HG03135 (cell line): ENCODE results near the gene SEMA5A.

ENCODE experiments used
- ATAC-seq: cut with Tn5 transposase; IDR thresholded peaks from one replicate; pipeline ENCODE4 v1.9.1; 2021; ENCODE audit warnings: mild to moderate bottlenecking, moderate library complexity; ENCODE audit not compliant: unreplicated experiment

Gene SEMA5A, protein sequence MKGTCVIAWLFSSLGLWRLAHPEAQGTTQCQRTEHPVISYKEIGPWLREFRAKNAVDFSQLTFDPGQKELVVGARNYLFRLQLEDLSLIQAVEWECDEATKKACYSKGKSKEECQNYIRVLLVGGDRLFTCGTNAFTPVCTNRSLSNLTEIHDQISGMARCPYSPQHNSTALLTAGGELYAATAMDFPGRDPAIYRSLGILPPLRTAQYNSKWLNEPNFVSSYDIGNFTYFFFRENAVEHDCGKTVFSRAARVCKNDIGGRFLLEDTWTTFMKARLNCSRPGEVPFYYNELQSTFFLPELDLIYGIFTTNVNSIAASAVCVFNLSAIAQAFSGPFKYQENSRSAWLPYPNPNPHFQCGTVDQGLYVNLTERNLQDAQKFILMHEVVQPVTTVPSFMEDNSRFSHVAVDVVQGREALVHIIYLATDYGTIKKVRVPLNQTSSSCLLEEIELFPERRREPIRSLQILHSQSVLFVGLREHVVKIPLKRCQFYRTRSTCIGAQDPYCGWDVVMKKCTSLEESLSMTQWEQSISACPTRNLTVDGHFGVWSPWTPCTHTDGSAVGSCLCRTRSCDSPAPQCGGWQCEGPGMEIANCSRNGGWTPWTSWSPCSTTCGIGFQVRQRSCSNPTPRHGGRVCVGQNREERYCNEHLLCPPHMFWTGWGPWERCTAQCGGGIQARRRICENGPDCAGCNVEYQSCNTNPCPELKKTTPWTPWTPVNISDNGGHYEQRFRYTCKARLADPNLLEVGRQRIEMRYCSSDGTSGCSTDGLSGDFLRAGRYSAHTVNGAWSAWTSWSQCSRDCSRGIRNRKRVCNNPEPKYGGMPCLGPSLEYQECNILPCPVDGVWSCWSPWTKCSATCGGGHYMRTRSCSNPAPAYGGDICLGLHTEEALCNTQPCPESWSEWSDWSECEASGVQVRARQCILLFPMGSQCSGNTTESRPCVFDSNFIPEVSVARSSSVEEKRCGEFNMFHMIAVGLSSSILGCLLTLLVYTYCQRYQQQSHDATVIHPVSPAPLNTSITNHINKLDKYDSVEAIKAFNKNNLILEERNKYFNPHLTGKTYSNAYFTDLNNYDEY

GRCh38 chr5:9545992-9546851 is at the start of gene SEMA5A:
SEMA5A (minus strand) TSS chr5:9546075; CDS start chr5:9379946, 166,129 bp downstream.
- ATAC-seq, result no peak

GRCh38 chr5:9594913-9595312 is 49.0 kb upstream of the SEMA5A start:
- no peak for ATAC-seq

DNA sequence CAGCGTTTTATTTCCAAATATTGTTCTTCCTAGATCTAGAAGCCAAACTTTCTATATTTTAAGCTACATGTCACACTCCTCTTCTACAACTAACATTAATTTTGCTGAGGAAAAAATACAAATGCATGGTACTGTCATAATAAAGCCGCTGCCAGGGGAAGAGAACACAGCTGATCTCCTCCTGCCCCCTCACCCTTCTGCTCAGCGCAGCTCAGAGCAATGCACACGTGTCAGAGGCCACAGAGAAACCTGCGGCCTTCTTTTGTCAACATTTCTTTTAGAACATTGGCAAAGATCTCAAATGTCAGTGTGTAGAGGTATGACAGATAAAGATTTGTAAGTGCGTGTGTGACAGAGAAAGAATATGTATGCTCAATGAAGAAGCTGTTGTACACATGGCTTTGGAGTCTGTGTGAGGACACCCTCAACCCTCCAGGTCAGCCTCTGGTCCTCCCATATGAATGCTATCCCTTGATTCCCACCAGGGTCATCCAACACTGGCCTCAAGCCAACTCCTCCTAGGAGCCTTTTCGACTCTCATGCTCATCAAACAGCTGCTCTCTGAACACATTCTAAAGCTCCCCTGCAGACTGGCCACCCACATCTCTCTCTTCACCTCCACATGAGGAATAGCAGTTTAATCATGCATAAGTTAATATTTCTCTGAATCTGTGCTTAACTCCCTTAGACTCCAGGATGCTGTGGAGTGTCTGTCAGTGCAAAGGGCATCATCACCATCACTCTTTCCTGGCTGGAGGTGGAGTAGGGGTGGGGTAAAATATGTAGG is 43.4 kb upstream of the SEMA5A start:
- ATAC-seq, result no peak

DNA sequence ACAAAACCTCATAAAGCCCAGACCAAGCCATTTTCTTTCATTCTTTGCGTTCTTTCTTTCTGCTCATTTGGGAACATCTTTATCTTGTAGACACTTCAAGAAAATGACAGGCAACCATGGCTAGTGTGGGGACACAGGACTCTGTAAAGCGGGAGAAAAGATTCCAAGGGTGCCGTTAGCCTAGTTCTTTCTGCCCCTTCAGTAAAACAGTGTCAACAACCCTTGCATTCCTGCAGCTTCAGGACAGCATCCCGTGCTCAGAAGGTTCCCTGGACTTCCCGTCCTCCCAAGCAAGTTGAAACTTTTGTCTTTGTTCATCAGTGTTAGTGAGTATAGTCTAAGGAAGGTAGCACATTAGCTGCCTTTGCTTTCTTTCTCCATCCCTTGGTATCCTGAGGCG is 42.4 kb upstream of the SEMA5A start:
- ATAC-seq, result no peak

- ATAC-seq, result no peak
Measured at GRCh38 chr5:9587135-9587534, 41.3 kb upstream of the SEMA5A start.

GRCh38 chr5:9582406-9582805 is 36.5 kb upstream of the SEMA5A start:
- ATAC-seq, result no peak

DNA sequence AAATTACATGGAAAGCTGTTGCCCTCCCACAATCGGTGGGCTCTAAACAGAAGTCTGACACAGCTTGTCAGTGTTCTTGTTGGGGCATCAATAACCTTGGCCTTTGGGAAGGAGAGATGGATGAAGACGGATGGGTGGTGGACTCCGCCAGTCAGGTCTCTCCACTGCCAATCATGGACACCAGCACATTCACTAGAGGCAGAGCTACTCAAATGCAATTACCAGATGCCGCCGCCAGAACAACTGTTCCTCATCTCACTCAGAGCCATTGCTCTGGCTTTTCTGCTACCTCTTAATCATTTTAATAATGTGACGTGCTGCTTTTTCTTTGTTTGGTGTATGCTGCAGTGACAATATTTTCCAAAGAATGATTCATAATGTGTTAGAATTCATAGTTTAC is 27.9 kb upstream of the SEMA5A start:
- ATAC-seq, result no peak

GRCh38 chr5:9572246-9572645 is 26.4 kb upstream of the SEMA5A start:
- ATAC-seq, result no peak

DNA sequence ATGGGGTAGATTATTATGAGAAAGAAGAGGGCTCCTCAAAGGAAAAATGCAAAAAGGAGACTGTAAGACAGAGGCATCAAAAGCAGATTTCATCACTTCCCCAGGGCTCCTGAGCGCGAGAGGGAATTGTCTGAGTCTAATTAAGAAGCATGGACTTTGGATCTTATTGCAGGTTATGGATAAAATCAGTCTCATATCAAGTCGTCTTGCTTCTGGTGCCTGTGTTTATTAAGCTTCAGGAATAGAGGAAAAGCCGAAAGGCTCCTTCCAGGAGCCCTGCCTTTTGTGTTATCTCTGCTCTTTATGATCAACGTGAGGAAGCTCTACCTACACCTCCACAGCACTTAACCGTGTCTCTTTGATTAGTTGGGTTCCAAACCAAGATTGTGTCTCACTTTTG is 25.0 kb upstream of the SEMA5A start:
- ATAC-seq, result no peak

GRCh38 chr5:9567039-9567438 is 21.2 kb upstream of the SEMA5A start:
- no peak for ATAC-seq

DNA sequence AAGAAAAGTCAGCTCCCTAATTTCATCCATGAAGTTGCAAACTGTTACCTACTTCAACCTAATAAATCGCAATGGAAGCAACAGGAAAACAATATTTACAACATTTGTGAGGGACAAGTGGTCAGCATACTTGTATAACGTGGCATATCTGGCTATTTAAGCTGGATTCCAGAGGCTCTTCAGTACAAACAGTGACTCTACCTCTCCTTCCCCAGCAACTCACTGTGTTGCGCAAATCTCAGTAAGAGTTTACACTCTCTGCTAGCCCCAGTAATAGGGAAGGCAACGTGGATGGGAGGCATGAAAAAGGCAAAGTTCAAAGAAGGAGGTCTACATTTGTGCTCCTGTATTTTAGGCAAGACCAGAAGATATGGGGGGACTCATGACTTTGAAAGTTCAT is 18.9 kb upstream of the SEMA5A start:
- no peak for ATAC-seq

- ATAC-seq, result no peak
Measured at GRCh38 chr5:9562141-9562540, 16.3 kb upstream of the SEMA5A start.

DNA sequence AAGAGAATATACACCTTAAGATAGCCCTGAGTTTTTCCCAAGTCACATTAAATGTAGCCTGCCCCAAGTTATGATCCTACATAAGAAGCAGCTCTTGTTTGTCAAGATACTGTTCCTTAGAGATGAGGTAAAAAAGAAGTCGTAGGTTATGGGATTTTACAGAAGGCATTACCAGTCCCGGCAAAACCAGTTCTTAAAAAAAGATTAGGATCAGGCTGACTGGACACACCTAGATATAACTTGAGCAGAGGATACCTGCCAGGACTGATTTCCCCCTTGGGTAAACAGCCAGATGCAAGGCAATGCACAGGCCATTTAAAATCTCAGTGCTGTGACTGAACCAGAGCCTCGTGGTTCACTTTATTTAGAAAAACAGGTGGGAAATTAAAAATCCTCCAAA is 14.1 kb upstream of the SEMA5A start:
- ATAC-seq, result no peak

GRCh38 chr5:9558319-9558965 is 12.6 kb upstream of the SEMA5A start:
- no peak for ATAC-seq

DNA sequence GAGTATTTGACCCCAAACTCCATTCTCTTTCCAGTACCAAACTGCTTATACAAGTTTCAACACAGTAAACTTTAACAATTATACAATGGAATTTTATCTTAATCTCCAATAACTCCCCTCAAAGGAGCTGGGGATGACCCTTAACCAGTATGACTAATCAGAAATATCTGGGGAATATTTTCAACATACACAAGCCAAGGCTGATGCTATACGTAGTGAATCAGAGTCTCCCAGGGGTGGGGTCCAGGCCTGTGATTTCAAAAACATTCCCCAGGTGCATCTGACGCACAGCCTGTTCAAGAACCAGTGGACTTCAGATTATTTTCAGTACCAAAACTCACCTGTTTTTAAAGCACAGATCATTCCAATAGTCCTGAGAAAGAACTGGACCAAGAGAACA is 11.8 kb upstream of the SEMA5A start:
- ATAC-seq, result no peak

- ATAC-seq, result no peak
Measured at GRCh38 chr5:9555961-9556360, 10.1 kb upstream of the SEMA5A start.

GRCh38 chr5:9554122-9554521 is 8.2 kb upstream of the SEMA5A start:
- no peak for ATAC-seq

- no peak for ATAC-seq
Measured at GRCh38 chr5:9553561-9553960, 7.7 kb upstream of the SEMA5A start.
